ENCODE measurements around the gene MYDGF.
"Not testable (repeated sequence)": the region's sequence is repeated elsewhere in the genome, so short reads cannot be mapped to it uniquely, and the experiment has no call there.

MYDGF gene

DNA sequence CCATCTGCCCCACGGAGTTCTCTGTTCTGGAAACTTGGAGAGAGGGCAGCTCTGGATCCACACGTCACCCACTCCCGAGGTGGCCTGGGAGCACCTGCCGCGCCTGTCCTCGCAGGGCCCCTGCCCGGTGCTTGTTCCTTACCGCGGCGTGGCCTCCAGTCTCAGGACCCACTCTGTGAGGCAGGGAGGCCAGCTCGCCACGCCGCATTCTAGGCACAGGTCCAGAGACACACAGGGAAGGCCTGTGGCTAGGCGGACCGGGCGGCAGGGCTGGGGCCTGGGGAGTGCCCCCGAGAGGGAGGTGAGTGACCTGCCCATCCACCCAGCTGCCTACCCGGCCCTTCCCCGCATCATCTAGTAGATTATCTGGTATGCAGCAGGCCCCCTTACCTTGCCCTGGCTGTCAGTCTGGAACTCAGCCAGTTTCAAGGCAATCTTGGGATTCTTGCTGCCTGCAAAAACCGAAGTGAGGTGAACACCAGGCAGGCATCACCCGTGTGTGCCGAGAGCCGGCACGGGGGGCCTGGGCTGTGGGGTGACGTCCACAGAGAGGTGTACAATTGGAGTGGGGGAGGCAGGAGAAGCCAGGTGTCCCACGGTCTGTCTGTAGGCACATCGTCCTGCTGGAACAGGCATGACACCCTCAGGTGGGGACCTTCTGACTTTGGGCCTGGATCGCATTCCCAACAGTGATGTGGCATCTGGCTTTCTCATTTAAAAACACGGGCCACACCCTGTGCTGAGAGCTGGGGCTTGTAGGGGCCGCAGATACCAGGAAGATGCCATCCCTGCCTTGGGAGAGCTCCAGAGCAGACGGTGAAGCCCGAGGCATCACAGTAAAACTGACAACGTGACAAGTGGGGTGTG lies 29.9 kb upstream of the MYDGF start:
- DNase-seq: no peak

DNA sequence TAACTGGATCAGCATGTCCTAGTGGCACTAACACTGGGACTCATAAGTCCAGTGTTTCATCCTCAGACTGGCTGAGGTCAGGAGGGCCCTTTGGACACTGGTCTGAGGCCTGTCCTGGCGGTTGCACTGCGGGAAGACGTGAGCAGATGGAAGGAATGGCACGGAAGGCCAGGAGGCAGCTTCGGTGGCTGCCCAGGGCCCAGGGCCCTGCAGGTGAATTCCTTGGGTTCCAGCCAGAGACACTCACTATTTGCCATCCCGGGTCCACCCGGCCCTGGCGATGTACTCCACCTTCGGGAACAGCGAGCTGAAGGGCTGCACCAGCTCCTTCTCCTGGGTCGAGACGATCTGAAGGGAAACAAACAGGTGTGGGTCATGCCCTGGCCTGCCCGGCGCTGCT lies 27.2 kb upstream of the MYDGF start:
- DNase-seq: no peak

DNA sequence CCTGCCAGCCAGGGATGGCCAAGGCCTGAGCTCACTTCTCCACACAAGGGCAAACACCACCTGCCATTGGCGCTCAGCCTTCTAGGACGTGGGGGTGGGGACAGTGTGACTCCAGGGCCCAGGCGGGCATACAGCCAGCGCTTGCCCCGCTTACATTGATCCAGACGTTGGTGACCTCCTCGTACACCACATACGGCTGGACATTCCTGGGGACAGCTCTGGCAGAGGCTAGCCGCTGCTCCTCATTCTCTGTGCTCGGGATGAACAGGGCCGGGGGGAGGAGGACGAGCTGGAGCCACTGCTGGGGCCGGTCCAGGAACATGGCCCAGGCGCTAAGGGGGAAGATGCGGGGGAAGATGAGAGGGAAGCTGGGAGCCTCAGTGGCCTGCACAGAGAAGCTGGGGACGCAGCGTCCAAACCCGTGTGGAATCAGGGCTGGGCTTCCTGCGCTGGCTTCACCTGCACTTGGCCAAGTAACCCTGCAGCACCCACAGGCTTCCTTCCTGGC lies 25.1 kb upstream of the MYDGF start:
- DNase-seq: no peak

DNA sequence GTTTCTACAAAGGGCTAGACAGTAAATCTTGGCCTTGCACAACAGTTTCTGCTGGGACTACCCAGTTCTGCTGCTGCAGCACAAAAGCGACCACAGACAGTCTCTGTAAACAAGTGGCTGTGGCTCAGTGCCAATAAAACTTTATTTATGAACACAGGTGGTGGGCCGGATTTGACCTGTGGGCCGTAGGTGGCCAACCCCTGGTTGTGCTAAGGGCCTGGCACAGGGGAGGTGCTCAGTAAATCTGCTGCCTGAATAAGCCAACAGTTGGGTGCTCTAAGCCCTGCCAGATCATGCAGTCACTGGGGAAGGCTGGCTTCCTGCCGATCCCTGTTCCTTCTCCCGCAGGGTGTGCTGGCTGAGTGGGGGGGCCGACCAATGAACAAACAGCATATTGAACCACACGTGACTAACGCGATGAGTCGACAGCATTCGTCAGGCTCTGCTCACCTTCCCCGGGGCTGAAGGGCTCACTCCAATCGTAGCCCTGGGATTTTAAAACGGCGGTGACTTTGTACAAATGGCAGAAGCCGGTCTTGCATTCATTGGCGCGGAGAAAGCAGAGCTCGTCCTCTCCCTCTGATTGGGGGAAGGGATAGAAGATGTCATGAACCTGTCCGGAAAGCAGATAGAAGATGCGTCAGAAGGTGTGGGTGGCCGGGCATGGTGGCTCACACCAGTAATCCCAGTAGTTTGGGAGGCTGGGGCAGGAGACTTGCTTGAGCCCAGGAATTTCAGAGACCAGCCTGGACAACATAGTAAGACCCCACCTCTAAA lies 24.3 kb upstream of the MYDGF start:
- DNase-seq: no peak

DNA sequence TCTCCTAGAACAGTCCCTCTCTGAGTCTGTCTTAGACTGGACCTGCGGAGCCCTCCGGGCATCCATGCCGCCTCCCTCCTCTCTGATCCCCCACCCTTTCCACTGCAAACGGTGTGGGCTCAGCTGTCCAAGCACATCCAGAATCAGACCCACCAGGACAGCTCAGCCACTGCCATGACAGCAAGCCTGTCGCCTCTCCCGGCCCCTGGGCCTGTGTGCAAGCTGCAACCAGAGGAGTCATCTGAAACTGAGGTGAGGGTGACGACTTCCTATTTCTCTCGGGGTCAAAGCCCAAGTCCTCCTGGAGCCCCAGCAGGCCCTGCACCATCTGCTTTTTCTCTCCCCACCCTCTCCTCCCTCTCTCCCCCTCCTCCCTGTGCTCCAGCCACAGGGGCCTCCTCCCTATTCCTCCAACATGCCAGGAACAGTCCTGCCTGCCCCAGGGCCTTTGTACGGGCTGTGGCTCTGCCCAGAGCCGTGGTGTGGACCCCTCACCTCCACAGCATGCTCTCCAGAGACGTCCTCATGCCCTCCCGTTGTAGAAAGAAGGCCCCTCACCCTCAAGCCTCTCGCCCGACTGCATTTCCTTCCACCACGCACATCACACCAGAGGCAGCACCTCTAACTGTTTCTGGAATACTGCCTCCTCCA lies 23.5 kb upstream of the MYDGF start:
- no peak for DNase-seq

DNA sequence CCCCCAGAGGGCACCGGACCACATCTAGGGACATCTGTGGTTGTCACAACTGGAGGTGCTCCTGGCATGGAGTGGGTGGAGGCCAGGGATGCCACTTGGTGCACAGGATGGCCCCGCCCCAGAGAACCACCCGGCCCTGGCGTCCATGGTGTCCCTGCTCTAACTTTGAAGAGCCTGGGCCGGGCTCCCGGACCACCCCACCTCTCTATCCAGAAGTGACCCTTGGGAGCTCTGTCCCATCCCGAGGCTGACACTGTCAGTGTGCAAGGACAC lies 22.9 kb upstream of the MYDGF start:
- DNase-seq: no peak

DNA sequence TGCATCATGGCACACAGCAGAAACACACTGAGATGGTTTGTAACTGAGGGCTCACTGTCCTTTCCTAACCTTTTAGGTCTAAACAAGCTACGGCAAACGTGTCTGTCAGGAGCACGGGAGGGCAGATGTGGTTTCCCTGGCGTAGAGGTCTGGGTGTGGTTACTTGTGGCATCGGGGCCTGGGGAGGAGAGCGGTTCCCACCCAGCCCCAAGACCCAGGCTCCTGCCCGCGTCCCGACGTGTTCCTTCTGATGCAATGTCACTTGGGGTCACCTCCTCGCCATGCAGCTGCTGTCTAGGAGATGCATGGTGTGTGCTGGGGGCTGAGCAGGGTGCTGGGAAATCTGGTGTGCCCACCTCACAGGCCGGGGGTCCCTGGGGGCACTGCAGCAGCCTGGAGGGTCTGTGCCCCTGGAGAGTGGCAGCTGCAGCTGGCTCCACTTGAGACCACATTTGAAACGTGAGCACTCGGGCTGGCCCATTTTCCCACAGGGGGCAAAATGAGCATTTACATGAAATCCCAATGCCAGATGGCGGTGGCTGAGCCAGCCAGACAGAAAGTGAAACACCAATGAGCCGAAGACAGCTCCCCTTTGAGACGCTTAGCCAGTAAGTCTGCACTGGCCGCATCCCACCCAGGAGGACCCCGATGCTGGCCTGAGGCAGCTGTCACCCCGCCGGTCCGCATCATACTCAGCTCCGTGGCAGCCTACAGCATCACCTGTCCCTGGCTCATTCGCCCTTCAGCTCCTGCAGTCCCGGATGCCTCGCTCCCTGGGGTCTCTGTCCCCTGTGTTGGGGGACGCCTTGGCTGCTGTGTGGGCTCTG lies 22.3 kb upstream of the MYDGF start:
- no peak for DNase-seq

DNA sequence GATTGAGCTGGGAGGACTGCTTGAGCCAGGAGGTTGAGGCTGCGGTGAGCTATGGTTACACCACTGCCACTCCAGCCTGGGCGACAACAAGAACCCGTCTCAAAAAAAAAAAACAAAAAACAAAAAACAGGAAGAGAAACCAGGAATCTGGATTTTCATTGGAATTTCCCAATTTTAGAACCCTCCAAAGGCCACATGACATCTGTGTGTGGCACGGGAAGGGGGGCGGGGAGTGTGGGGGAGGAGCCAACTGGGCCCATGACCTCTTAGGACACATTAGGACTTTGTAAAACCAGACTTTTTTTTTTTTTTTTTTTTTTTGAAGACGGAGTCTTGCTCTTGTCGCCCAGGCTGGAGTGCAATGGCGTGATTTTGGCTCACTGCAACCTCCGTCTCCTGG lies 21.2 kb upstream of the MYDGF start:
- DNase-seq: no peak

DNA sequence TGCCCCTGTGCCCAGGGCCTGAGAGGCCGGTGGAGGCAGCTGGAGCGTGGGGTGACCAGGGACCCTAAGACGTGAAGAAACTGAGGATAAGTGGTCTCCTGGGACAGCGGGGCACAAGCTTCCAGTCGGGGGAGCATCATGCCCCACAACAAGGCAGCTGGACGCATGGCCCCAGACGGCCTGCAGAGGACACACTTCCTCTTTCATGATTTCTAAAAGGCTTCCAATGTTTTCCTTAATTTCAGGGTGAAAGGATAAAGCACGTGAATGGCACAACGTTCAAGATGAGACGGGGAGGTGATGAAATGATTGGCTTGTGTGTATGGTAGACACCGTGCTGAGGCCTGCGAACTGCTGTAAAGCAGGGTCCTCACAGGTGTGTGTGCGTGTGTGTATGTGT lies 20.2 kb upstream of the MYDGF start:
- DNase-seq: no peak

DNA sequence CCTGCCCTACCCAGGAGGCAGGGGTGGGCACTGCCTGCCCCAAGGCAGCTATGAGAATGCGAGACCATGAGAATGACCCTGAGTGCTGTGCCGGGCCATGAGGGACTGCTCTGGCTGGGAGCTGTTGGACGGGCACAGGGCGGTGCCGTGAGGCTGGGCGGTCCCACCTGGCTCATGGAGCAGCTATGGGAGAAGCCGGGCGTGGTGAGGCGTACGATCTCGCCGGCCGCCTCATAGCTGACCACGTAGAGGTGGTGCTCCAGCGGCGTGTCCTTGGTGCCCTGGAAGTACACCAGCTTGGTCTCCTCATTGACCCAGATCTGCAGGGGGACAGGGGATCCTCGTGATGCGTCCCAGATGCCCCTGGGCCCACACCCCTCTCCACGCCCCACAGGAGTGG lies 19.3 kb upstream of the MYDGF start:
- DNase-seq: no peak

DNA sequence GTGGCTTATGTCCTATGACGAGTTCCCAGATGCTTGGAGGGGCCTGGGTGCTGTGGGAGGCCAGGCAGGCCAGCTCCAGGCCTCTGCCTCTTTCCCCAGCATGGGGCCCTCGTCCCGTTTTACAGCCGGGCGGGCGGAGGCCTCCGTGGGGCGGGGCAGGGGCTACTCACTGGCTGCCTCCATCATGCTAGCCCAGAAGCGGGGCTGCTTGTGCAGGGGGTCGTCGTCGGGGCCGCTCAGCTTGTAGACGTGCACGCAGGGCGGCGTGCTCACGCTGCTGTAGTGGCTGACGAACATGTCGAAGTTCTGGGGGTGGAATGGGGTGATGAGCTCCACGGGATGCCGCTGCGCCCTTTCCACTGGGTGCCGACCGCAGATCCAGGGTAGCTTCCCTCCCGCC lies 18.4 kb upstream of the MYDGF start:
- no peak for DNase-seq

DNA sequence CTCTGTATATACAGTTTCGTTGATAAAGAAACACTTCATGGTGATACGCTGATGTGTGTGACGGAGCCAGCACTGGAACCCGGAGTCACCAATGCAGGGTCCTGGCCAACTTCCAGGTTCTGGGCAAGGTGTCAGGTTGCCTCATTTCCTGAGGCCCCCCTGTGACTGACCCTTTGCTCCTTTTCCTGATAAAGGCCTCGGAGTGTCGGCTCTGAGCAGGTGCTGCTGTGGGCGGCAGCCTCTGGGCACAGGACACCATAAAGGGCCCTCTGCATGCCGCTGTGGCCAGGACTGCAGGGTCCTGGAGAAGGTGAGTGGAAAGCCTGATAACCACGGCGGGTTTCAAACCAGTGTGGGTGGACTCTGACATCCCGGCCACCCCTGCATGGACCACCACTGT lies 17.3 kb upstream of the MYDGF start:
- no peak for DNase-seq

DNA sequence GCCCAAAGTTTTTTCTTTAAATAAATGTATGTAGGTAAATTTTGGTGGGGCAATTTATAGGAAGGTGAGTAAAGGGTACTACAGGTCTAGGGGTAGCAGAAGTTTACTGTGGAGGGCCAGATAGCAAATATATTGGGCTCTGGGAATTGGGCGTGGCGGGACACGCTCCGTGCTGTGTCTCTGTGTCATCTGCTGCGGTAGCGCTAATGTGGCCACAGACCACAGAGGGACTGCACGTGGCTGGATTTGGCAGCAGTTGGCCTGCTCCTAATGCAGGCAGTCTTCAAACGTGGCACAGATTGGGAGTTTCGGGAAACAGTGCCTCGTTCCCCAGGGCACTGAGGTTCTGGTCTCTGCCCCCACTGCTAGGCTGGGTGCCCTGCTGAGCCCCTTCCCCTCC lies 16.6 kb upstream of the MYDGF start:
- no peak for DNase-seq

DNA sequence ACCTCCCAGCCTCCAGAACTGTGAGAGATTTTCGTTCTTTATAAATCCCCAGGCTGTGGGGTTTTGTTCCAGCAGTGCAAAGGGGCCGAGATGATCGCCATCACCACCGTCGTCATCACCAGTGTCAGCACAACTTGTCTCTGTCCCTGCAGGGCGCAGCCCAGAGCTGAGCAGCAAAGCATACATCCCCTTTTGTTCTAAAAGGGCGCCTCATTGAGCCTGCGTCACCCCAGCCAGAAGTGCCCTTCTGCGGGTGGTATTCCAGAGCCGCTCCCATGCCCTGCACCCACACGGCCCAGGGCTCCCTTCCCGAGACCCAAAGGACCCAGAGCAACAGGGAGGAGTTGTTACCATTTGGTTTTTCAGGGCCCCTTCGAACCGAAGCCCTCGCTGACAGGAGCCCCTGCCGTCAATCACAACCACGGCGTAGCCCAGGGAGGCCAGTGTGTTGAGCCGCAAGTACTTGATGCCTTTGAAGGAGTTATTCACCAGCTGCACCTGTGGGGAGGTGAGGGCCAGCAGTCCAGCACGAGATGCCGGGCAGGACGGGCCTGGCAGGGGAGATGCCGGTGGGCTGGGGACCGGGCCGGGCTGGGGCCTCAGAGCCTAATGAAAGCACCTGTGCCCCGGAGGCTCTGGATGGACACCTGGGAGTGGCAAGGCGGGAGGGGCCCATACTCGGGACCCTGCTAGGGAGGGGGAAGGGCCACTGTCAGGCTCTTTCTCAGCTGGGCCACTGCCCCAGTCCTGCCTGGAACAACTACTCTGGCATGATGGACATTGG lies 14.4 kb upstream of the MYDGF start:
- DNase-seq: no peak

DNA sequence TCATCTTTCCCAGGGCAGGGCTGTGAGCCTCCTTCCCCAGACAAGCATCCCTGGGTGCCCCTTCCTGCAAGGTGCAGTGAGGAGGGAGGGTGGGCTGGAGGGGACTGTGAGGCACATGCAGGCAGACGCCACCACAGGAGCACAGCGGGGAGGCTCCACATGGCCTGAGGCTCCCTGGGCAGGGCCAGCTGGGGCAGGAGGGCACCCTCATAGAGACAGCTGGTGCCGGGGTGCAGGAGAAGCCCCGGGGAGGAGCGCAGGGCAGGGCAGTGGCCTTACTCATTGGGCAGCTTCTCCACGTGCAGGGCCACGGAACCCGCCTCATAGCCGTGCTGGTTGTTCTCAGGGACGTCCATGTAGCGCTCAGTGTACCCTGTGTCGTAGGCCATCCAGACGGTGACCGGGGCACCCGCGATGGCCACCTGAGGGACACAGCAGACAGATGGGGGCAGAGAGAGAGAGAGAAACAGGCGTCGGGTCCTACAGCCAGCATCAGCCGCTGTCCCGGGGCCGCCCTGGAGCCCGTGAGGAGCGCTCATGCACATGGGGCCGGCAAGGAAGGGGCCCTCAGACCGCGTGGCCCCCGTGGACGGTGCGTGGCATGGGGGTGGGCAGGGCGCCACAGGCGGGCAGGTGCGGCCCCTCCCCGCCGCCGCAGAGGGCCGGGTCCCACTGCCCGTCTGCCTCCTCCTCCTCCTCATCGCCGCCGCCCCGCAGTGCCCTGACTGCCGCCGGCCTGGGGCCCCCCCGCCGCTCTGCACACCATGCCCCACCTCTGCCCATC lies 12.5 kb upstream of the MYDGF start:
- DNase-seq: no peak

DNA sequence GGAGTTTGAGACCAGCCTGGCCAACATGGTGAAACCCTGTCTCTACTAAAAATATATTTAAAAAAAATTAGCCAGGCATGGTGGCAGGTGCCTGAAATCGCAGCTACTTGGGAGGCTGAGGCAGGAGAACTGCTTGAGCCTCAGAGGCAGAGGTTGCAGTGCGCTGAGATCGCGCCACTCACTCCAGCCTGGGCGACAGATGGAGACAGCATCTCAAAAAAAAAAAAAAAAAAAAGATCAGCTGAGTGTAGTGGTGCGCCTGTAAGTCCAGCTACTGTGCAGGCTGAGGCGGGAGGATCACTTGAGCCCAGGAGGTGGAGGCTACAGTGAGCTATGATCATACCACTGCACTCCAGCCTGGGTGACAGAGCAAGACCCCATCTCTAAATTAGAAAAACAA lies 9.9 kb upstream of the MYDGF start:
- DNase-seq: not testable (repeated sequence)

DNA sequence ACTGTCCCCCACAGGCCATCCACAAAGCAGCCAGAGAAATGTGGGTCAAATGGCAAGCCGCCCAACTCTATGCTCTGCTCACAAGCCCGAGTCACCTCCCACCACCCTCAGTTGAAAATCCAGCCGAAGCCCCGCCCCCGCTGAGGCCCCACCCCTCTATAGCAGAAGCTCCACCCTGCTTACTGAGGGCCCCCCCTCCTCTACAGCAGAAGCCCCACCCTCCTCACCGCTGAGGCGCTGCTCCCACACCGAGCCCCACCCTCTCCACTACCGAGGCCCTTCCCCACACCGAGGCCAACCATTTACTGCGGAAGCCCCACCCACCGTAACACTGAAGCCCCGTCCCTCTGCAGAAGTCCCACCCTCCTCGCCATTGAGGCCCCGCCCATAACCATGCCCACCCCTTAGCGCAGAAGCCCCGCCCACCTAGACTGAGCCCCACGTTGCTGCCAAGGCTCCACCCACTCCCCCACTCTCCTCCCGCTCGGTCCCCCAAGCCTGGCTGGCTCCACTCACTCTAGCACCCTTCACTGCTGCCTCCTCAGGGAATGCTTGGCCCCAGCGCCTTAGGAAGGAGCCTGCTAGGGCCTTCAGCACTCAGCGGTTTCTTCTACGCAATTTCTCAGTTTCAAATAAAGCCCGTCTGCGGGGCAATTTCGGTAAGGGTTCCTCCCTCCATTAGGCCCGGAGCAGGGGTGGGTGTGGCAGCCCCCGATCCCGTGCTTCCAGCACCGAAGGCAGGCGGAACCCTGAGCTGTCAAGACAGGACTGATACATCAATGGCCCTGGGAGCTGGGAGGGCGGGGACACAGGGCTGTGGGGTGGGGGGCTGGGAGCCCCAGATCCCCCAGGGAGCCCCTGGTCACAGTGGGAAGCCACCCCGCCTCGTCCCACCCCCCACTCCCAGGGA lies 9.0 kb upstream of the MYDGF start:
- DNase-seq: peak; percentile 43

DNA sequence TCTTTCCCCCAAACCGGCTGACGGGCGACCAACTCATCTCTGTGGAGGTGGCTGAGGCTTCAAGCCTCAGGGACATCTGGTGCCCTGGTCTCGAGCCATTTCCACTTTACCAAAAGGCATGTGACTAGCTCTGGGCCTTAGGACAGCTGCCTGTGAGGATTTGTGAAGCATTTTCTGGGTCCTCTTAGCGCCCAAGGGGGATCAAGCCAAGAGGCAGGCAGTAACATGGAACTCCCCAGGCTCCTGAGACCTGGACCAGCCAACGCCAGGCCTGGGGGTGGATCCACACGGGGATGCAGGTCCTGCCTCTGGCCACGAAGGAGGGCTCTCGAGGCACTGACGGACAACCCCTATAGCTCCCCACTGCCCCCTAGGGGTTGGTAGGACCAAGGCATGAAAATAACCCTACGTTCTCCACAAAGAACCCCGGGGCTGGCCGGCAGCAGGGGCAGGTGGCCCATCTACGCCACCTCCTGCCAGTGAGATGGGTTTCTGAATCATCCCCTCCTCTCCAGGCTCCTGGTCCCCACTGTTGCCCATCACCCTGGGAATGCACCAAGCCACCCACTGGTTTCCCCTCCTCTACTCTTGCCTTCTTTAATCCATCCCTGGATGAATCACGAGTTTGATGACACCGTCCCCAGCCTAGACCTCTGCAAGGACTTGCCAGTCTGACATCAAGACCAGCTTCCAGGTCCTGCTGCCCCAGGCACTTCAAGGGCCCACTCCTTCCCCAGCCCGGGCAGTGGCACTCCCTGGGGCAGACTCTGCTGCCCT lies 7.0 kb upstream of the MYDGF start:
- DNase-seq: peak; percentile 63

DNA sequence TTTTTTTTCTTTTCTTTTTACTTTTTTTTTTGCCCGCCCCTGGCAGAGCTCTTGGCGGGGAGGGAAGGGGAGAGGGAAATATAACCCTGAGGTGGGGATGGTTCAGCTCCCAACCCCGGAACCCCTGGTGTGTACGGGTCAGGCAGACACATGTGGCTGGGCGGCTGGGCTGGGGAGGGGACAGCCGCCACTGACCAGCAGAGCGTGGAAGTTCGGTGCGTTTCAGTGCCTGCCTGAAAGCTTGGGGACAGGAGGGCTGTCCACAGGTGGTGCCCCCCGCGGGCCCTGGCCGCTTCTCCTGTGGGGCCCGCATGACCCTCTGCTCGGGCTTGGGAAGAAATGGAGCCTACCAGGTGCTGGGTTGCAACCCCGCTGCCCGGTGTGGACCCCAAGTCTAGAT lies 5.2 kb upstream of the MYDGF start:
- no peak for DNase-seq
